Prostate gland (tissue), 2 donors: ENCODE data around the gene LCA5.

ENCODE experiments used
- CTCF ChIP-seq, 4 experiments: fragments of 200-600 bp in 2 of 4; fragments of 450-650 bp in 2 of 4; sonication (generic) in 2 of 4; IDR thresholded peaks; 1 replicate in 3 of 4; 2 replicates in 1 of 4; pipeline ENCODE4 v1.5.1; 2016 to 2019; ENCODE audit warnings: antibody characterized with exemption in 4 of 4, mild to moderate bottlenecking in 2 of 4, moderate library complexity in 2 of 4
- POLR2AphosphoS5 ChIP-seq: sonication (generic); formaldehyde crosslinking; IDR thresholded peaks from one replicate; pipeline ENCODE4 v1.6.1; 2017; ENCODE audit warnings: antibody characterized with exemption

DNA sequence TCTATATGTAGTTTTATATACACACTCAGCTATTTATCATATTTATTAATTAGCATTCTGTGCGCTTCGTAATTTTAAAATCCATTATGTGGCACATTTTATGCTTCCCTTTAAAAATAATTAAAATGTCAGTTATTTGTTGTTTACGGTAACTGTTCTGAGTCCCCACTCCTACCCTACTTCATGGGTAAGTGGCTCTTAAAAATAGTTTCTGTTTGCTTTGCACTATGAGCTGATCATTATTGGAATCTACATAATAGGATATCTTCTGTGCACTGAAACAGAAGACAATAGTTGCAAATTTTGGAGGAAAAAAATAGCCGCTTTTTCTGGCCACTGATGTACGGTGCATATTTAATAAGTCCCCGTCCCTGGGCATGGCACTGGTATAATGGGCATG, 25.2 kb downstream of the LCA5 start:
- TF ChIP-seq CTCF (IDR thresholded peaks at IDR 0.05) = no peak
- no peak for TF ChIP-seq POLR2AphosphoS5
